ENCODE measurements around the gene OPCML.

DNA sequence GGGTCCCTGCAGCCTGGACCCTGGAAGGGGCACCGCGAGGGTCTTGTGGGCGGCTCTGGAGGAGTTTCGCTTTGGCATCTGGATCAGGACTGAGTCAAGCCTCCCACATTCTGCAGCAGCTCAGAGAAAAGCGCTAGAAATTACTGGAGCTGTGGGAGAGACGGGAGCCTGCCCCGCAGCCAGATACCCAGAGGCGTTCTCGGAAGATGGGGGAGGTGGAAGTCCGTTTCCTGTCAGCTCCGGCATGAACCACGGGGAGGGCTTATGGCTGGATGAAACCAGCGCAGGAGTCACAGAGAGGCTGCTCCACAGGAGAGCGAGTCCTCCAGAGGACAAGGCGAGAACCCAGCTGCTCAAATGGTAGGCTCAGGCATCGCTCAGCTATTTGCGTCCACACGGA lies 379.3 kb downstream of the OPCML start:
- TF ChIP-seq, protein P1, sequence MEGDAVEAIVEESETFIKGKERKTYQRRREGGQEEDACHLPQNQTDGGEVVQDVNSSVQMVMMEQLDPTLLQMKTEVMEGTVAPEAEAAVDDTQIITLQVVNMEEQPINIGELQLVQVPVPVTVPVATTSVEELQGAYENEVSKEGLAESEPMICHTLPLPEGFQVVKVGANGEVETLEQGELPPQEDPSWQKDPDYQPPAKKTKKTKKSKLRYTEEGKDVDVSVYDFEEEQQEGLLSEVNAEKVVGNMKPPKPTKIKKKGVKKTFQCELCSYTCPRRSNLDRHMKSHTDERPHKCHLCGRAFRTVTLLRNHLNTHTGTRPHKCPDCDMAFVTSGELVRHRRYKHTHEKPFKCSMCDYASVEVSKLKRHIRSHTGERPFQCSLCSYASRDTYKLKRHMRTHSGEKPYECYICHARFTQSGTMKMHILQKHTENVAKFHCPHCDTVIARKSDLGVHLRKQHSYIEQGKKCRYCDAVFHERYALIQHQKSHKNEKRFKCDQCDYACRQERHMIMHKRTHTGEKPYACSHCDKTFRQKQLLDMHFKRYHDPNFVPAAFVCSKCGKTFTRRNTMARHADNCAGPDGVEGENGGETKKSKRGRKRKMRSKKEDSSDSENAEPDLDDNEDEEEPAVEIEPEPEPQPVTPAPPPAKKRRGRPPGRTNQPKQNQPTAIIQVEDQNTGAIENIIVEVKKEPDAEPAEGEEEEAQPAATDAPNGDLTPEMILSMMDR (IDR thresholded peaks at IDR 0.05; ENCODE audit: low read depth, low read length, poor library complexity, severe bottlenecking), result no peak
- TF ChIP-seq EZH2phosphoT487 (IDR thresholded peaks at IDR 0.05; ENCODE audit: borderline replicate concordance, low read length), result no peak

Measured in DOHH2 (cell line).